Nephron (organoid): ENCODE data around the gene FOXK1.
A peak's percentile ranks its signal among the peaks of the same experiment; 100 is the strongest.
"Not testable (repeated sequence)": the region's sequence is repeated elsewhere in the genome, so short reads cannot be mapped to it uniquely, and the experiment has no call there.

Experiments used
- H3K27ac Mint-ChIP-seq, 3 experiments: 2 replicates each; pipeline ENCODE4 v1.8.0; 2020; ENCODE audit warnings: mixed read lengths in 3 of 3, mild to moderate bottlenecking in 2 of 3, moderate library complexity in 1 of 3
- H3K27me3 Mint-ChIP-seq: 2 replicates; pipeline ENCODE4 v1.8.0; 2021; ENCODE audit warnings: low read depth, mild to moderate bottlenecking, moderate library complexity, mixed read lengths
- H3K36me3 Mint-ChIP-seq: 2 replicates; pipeline ENCODE4 v1.8.0; 2020; ENCODE audit warnings: low read depth, mixed read lengths
- H3K4me1 Mint-ChIP-seq: 2 replicates; pipeline ENCODE4 v1.8.0; 2020; ENCODE audit warnings: mixed read lengths
- H3K4me3 Mint-ChIP-seq, 3 experiments: 2 replicates each; pipeline ENCODE4 v1.8.0; 2020; ENCODE audit warnings: mild to moderate bottlenecking in 3 of 3, mixed read lengths in 3 of 3, moderate library complexity in 2 of 3
- H3K9me3 Mint-ChIP-seq: 2 replicates; pipeline ENCODE4 v1.8.0; 2020; ENCODE audit warnings: mixed read lengths
- TF ChIP-seq, protein P1 (sequence below), 3 experiments: fragments of 200-600 bp; sonication (generic); IDR thresholded peaks; one replicate each; pipeline ENCODE4 v1.5.0; 2021; ENCODE audit warnings: antibody characterized with exemption in 3 of 3; ENCODE audit not compliant: unreplicated experiment in 3 of 3

FOXK1 gene

DNA sequence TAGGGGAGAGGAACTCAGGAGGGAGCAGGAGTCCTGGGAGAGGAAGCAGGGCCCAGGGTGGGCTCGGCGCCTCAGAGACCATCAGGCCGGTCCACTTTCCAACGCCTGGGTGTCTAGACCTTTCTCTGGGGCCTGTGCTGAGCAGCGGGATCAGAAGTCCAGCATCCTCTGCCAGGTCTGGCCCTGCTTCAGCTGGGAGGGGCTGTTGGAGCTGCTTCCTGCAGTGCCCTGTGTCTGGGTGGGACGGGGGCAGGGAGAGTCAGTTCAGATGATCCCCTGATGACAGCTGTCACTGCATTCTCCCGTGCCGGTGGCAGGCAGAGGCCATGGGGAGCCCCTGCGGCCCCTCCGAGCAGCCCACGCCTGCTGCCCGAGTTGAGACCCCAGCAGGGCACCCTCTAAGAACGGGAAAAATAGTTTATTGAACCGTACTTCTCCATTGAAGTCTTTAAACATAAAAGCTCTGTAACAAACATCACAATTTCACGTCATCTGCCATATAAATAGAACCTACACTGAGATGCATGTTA is 116.7 kb downstream of the FOXK1 start:
- TF ChIP-seq, protein P1, sequence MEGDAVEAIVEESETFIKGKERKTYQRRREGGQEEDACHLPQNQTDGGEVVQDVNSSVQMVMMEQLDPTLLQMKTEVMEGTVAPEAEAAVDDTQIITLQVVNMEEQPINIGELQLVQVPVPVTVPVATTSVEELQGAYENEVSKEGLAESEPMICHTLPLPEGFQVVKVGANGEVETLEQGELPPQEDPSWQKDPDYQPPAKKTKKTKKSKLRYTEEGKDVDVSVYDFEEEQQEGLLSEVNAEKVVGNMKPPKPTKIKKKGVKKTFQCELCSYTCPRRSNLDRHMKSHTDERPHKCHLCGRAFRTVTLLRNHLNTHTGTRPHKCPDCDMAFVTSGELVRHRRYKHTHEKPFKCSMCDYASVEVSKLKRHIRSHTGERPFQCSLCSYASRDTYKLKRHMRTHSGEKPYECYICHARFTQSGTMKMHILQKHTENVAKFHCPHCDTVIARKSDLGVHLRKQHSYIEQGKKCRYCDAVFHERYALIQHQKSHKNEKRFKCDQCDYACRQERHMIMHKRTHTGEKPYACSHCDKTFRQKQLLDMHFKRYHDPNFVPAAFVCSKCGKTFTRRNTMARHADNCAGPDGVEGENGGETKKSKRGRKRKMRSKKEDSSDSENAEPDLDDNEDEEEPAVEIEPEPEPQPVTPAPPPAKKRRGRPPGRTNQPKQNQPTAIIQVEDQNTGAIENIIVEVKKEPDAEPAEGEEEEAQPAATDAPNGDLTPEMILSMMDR (IDR thresholded peaks at IDR 0.05; ENCODE audit: unreplicated experiment in 3 of 3) = no peak
- H3K9me3 Mint-ChIP-seq = no peaks in the 10 kb centered on the region

DNA sequence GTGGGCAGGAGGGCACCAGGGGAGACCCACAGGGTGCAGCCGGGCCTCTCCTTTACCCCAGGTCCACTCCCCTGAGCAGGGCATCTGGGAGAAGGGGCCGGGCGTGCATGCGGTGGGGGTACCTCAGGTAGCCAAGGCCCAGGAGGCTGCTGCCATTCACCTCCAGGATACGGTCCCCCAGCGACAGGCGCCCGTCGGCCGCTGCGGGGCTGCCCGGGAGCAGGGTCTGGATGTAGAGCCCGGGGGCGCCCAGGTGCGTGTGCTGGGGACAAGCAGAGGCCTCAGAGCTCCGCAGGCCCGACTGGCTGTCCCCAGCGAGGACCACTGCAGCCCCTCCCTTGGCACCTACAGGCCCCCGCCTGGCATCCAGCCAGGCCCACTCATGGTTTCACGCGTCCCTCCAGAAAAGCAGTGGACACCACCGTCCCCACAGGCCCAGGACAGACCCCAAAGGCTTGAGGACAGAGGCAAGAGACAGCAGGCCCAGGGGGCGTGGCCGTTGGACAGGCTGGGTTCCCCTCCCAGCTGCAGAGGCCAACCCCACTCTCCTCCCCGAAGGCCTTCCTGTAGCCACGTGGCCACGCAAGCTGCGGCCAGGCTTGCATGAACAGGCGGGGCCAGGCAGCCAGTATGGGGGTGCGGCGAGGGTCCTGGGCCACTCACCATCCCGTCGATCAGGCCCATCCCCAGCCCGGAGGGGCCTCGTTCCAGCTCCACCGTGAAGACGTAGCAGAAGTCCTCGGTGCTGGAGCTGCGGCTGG is 117.6 kb downstream of the FOXK1 start:
- peaks cover under 1% of the 10 kb centered on the region for H3K36me3 Mint-ChIP-seq
- peaks cover 6% of the 10 kb centered on the region for H3K27me3 Mint-ChIP-seq
- H3K4me1 Mint-ChIP-seq = no peaks in the 10 kb centered on the region
- no peak overlapping the region for H3K4me3 Mint-ChIP-seq
- TF ChIP-seq, protein P1 (IDR thresholded peaks at IDR 0.05; ENCODE audit: unreplicated experiment in 3 of 3) = no peak
- H3K27ac Mint-ChIP-seq = no peak overlapping the region
- no peaks in the 10 kb centered on the region for H3K9me3 Mint-ChIP-seq

More for the DNA sequence above, 116.7 kb downstream of the FOXK1 start:
- no peaks in the 10 kb centered on the region for H3K4me1 Mint-ChIP-seq
- H3K27me3 Mint-ChIP-seq = peaks cover 6% of the 10 kb centered on the region
- peaks cover 9% of the 10 kb centered on the region for H3K36me3 Mint-ChIP-seq
- H3K27ac Mint-ChIP-seq = peak overlapping the region in 1 of 3 experiments; percentile 25
- no peak overlapping the region for H3K4me3 Mint-ChIP-seq

DNA sequence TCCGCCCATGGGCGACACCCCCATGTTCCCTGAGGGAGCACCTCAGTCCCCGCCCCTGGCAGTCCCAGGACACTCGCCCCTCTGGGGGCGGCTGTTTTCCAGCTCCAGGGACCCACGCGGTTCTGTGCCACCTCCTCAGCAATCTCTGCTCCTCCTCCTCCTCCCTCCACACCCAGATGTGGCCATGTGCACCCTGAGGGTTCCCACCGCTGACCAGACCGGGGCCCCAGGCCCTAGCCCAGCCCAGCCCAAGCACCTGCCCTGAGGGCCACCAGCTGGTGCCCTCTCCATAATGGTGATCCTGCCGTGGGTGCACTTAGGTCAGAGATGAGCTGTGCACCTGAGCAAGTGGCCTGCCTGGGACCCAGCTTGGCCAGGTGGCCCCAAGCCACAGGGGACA is 118.4 kb downstream of the FOXK1 start:
- Mint-ChIP-seq H3K27ac (no peak overlapping the region), H3K4me3 (no peak overlapping the region), H3K36me3 (no peaks in the 10 kb centered on the region), H3K9me3 (no peaks in the 10 kb centered on the region), H3K27me3 (peaks cover 6% of the 10 kb centered on the region), H3K4me1 (no peaks in the 10 kb centered on the region)
- TF ChIP-seq, protein P1 (IDR thresholded peaks at IDR 0.05; ENCODE audit: unreplicated experiment in 3 of 3) = no peak

DNA sequence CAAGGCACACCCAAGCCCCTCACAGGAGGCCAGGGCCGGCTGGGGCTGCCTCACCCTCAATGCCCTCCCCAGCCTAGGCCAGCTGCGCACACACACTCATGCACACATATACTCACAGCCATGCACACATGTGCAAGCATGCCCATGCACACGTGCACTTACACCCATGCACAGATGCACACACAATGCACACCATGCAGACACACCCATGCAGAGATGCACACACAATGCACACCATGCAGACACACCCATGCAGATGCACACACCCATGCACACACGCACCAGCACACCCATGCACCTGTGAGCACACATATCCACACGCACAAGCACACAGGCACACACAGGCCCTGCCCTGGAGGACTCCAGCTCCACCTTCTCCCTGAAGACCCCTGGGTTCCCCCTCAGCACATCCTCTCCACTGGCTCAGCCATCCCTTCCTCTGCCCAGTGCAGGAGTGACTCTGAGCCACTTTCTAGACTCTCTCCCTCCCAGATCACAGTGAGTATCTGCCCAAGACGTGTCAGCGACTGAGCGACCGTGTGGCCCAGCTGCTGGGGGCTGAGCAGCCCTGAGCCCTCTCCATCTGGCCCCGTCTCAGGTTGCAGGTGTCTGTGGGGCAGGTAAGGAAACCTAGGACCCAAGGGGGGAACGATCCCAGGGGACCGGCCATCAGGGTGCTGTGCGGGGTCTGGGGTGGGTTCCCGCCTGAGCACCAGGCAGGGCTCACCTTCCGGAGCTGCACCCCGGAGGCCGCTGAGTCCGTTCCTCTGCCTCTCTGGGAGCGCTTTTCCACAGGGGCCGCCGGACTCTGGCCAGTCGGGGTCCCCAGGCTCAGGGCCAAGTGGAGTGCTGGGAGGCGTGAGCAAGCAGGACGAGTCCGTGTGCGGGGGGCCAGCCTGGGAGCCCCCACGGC is 119.1 kb downstream of the FOXK1 start:
- TF ChIP-seq, protein P1 (IDR thresholded peaks at IDR 0.05; ENCODE audit: unreplicated experiment in 3 of 3) = no peak
- Mint-ChIP-seq H3K4me3 (no peak overlapping the region), H3K36me3 (no peaks in the 10 kb centered on the region), H3K27me3 (peaks cover 9% of the 10 kb centered on the region), H3K27ac (no peak overlapping the region), H3K9me3 (no peaks in the 10 kb centered on the region), H3K4me1 (no peaks in the 10 kb centered on the region)

DNA sequence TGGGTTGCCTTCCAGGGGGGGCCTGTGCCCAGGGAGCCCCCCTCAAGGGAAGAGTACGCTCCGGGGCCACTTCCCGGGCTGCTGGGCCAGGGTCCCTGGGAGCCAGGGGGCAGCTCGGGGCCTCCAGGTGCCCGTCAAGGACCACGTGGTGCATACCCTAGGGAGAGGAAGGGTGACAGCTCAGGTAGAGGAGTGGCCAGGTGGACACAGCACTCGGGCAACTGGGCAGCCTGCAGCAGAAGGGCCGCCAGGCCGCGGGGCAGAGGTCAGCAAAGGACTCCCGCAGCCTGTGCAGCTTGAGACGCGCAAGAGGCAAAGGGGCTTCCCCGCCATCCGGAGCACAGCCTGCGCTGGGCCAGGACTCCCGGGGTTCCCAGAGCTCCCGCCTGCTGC is 119.7 kb downstream of the FOXK1 start:
- H3K4me3 Mint-ChIP-seq = no peak overlapping the region
- H3K9me3 Mint-ChIP-seq = no peaks in the 10 kb centered on the region
- TF ChIP-seq, protein P1 (IDR thresholded peaks at IDR 0.05; ENCODE audit: unreplicated experiment in 3 of 3) = no peak
- peaks cover 15% of the 10 kb centered on the region for H3K27me3 Mint-ChIP-seq
- no peak overlapping the region for H3K27ac Mint-ChIP-seq
- H3K4me1 Mint-ChIP-seq = no peaks in the 10 kb centered on the region
- no peaks in the 10 kb centered on the region for H3K36me3 Mint-ChIP-seq

DNA sequence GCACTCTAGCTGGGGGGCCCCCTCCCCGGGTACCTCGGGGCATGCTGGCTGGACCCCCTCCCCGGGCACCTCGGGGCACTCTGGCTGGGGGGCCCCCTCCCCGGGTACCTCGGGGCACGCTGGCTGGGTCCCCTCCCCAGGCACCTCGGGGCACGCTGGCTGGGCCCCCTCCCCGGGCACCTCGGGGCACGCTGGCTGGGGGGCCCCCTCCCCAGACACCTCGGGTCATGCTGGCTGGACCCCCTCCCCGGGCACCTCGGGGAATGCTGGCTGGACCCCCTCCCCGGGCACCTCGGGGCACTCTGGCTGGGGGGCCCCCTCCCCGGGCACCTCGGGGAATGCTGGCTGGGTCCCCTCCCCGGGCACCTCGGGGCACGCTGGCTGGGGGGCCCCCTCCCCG is 120.5 kb downstream of the FOXK1 start:
- not testable (repeated sequence) for H3K9me3 Mint-ChIP-seq, H3K27ac Mint-ChIP-seq, H3K4me1 Mint-ChIP-seq, H3K4me3 Mint-ChIP-seq, H3K36me3 Mint-ChIP-seq
- peaks cover 21% of the 10 kb centered on the region for H3K27me3 Mint-ChIP-seq
